GM21717 (cell line): ENCODE results near the gene ANXA6.
"Not testable (repeated sequence)": the region's sequence is repeated elsewhere in the genome, so short reads cannot be mapped to it uniquely, and the experiment has no call there.

Source experiments
- ATAC-seq: cut with Tn5 transposase; IDR thresholded peaks from one replicate; pipeline ENCODE4 v1.9.1; 2021; ENCODE audit warnings: mild to moderate bottlenecking, moderate library complexity; ENCODE audit not compliant: unreplicated experiment

ANXA6 gene

DNA sequence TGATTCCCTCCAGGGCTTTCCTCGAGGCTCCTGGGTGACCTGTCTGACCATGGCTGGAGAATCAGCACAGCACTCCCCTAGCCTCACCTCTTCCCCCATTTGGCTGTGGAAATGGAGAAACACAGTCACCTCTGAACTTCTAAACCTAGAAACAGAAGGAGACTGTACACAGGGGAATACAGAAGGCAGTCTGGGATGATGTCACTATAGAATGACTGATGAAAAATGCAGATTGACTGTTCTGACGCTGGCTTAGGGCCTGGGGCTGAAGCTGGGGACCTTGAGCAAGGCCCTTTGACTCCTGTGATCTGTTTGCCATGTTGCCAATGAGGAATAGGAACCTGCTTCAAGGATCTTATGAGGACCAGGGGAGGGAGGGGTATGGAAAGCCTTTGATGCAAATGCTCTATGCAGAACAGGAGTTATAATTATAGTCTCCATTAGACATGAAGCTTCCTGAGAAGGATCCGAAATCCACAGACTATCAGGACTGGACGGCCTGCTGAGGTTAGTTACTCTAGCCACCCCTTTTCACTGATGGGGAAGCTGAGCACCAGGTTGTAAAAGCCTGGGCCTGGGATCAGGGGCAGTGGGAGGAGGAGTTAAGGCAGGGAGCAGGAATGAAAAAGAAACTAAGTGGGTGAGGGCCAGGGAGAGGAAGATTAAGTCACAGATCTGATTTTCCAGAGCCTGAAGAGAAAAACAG lies 24.4 kb upstream of the ANXA6 start:
- no peak for ATAC-seq

DNA sequence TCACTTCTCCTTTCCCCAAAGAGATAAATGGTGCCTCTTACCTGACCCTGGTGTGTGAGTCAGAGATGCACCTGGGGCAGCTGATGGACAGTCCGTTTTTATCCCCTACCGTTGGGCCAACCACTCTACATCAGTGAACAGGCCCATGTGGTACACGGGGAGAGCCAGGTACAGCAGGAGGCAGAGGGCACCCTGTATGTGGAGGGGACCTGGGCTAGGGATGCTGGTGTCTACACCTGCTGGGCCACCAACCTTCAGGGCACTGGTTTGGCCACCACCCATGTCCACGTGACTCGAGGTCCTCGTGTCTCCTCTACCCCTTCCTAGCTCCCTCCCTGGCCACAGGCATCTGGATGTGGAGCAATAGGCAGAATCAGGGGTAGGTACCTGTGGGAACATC lies 22.7 kb upstream of the ANXA6 start:
- ATAC-seq = no peak

DNA sequence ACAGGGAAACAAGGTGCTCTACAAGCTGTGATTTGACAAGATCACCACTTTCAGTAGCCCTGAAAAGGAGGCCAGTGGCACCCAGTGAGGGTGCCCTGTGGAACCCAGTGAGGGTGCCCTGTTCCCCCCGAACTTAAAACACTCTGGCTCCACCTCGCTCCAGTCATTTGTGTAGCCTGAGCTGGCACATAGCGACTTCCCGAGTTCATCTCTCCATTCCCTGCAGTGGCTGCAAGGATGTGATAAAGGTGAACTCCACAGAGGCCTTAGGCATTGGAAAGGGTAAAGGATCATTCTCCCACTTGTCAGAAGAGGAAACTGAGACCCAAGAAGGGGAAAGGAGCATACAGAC lies 21.9 kb upstream of the ANXA6 start:
- no peak for ATAC-seq

GRCh38 chr5:151178777-151179488 lies 21.4 kb upstream of the ANXA6 start:
- no peak for ATAC-seq

DNA sequence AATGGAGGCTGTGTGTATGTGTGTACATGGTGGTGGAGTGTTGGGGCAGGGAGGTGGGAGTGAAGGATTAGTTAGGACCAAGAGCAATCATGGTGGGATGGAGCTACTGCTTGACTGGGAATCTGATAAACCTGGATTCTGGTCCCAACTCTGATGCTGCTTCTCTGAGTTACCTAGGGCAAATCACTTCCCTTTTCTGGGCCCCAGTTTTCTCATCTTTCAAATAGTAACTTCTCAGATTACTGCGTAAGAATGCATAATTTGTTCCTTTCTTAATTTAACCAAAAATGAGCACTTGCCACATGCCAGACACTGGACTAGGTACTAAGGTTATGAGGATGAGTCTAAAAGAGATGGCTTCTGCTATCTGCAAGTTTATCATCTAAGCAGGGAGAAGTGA lies 20.8 kb upstream of the ANXA6 start:
- ATAC-seq = no peak

DNA sequence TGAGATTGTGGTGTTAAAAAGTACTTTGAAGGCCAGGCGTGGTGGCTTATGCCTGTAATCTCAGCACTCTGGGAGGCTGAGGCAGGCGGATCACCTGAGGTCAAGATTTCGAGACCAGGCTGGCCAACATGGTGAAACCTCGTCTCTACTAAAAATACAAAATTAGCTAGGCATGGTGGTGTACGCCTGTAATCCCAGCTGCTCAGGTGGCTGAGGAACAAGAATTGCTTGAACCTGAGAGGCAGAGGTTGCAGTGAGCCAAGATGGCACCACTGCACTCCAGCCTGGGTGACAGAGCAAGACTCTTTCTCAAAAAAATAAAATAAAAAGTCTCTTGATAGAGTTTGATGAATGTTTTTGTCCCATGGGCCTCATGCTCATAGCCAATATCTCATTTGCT lies 18.7 kb upstream of the ANXA6 start:
- not testable (repeated sequence) for ATAC-seq

GRCh38 chr5:151174612-151175101 lies 17.1 kb upstream of the ANXA6 start:
- ATAC-seq = no peak

- no peak for ATAC-seq
These were observed 16.4 kb upstream of the ANXA6 start for GRCh38 chr5:151173711-151174611.

- ATAC-seq = no peak
These were observed 13.9 kb upstream of the ANXA6 start for GRCh38 chr5:151171529-151171928.

DNA sequence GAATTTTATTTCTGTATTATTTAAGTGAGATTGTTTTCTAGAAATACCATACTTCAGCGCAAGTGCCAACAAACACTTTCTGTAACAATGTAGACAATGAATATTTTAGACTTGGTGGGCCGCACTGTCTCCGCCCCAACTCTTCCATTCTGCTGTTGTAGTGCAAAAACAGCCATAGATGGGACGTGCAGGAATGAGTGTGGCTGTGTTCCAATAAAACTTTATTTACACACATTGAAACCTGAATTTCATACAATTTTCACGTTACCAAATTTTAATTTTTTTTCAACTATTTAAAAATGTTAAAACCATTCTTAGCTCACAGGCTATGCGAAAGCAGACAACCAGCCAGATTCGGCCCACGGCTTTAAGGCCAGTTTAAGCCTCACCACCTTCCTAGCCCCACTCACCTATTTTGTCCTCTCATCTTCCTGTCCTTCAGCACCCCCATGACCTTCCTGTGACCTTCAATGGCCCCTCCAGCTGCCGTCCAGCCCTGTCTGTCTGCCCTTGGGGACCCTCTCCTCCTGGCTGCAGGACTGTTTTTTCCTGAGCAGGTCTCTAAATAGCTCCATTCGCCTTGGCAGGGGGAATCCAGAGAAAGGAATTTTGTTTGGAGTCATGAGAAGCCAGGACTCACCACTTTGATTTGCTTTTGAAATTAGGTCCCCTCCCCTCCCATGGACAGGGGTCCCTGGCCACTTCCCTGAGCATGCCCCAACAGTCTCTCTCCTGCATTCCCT lies 11.2 kb upstream of the ANXA6 start:
- ATAC-seq = no peak

DNA sequence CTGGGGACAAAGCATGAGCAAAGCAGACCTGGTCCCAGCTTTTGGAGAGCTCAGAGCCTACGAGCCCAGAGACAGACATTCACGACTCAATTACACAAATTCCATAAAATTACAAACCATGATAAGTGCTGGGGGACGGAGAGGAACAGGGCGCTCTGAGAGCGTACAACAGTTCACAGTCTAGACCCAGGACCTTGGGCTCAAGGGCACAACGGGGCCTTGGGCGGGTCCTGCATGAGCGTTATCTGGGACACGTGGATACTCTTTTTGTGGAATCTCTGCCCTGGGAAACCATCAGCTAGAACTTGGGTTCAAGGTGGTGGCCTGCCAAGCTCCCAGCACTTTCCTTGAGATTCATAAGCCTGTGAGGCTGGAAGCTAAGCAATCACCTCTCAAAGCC lies 9.4 kb upstream of the ANXA6 start:
- no peak for ATAC-seq

DNA sequence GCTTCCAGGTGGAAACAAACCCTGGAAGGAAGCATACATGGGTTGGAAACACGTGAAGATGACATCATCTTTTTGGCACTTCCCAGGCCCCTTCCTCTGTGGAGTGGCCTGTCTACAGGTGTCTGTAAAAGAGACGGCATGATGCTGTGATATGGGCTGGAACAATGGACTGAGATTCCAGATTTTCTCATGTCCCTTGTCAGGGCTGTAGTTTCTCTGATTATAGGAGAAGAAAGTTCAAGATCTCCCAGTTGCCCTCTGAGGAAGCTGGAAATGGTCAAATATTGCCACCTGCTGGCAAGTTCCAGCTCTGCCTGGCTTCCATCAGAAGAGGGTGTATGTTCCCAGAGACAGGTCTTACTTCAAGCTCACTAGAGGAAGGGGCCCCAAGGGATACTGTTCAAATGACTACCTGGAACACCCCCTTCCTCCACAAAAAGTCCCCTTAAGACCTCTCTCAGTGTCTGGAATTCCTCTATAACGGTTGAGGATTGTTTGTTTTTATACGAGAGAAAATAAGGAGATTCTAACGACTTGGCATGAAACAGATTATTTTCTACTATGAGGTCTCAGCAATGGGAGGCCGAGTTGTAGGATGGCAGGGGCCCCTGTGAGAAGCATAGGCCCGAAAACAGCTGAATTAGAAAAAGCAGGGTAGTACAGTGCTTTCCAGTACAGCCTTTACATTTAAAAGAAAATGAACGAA lies 7.3 kb upstream of the ANXA6 start:
- peak; percentile 89 for ATAC-seq

GRCh38 chr5:151162776-151163175 lies 5.2 kb upstream of the ANXA6 start:
- ATAC-seq = no peak

GRCh38 chr5:151159649-151160373 lies 2.2 kb upstream of the ANXA6 start:
- no peak for ATAC-seq

DNA sequence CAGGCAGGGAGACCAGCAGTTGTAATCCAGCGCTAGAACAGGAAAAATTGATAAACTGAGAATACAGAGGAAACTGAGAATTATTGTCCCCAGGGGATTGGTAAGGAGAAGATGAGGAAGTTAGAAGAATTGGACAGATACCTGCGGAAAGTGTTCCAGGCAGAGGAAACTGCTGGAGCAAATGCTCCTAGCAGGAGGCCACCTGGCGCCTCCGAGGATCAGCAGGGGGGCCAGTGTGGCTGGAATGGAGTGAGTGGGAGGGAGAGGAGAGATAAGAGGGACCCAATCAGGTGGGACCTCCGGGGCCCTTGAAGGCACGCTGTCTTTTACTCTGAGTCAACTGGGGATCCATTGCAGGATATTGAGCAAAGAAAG lies 695 bp upstream of the ANXA6 start:
- no peak for ATAC-seq

DNA sequence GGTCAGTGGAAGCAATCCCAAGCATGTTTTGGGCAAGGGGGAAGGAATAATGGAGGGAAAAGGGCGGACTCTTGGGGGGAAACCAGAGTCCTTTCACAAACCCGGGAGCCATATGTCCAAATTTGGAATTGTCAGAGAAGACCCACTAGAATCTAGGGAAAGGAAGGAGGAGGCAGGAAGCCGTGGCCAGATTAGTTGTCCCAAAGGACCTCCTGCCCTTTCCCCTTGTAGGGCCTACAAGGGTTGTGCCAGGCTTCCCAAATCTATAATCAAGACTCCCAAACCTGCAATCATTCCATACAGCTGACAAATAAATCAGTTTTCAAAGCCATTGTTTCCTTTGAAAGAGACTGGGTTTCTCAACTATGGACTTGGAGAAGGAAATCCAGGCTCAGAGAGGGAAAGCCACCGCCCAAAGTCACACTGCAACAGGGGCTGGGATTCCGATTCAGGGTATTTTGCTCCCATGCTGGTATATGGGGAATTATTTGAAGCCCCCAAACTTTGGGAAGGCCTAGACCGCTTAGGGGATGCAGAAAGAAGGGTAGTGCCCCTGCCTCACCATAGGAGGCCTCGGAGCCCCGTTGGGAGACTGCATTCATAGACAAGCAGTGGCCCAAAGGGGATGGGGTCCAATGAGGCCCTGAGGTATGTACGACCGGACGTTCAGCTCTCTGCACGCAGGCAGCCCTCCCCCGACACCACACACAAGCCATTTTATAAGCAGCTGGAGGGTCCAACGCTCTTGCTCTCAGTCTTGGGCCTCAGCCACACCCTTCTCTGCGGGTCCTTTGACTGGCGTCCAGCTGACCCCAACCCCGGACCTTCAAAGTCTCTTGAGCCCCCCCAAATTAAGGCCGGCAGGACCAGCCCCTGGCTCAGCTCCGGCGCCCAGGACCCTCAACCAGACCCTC lies 815 bp downstream of the ANXA6 start:
- no peak for ATAC-seq

- ATAC-seq = peak; percentile 31
These were observed 1.6 kb downstream of the ANXA6 start for GRCh38 chr5:151155775-151156506.
